SU-DHL-6 (cell line): ENCODE data around the gene GHDC.
A peak's percentile ranks its signal among the peaks of the same experiment; 100 is the strongest.

Source experiments
- H2AFZ ChIP-seq: fragments of 200-600 bp; sonication (generic); 2 replicates; pipeline ENCODE4 v1.6.1; 2014; ENCODE audit warnings: low read depth, mild to moderate bottlenecking, moderate library complexity, mixed read lengths, antibody characterized with exemption, low read length; ENCODE audit not compliant: severe bottlenecking
- H3F3A ChIP-seq: fragments of 200-600 bp; shearing (Covaris generic); 2 replicates; pipeline ENCODE4 v1.6.0; 2016; ENCODE audit warnings: antibody characterized with exemption, mild to moderate bottlenecking; ENCODE audit not compliant: insufficient read depth
- H3K27ac ChIP-seq: fragments of 200-600 bp; sonication (generic); 2 replicates; pipeline ENCODE4 v1.5.1; 2016; ENCODE audit warnings: low read depth, mild to moderate bottlenecking, low read length, moderate library complexity, mixed read lengths
- H3K27me3 ChIP-seq: fragments of 200-600 bp; sonication (generic), shearing (Covaris generic); 2 replicates; pipeline ENCODE4 v1.6.0; 2014; ENCODE audit warnings: mild to moderate bottlenecking, low read length
- H3K36me3 ChIP-seq: fragments of 200-600 bp; sonication (generic); 2 replicates; pipeline ENCODE4 v1.6.1; 2014; ENCODE audit warnings: mild to moderate bottlenecking, low read length, mixed read lengths
- H3K4me2 ChIP-seq: fragments of 300-600, 200-600 bp; shearing (Covaris generic), sonication (generic); 2 replicates; pipeline ENCODE4 v1.6.0; 2014; ENCODE audit warnings: low read length, low read depth, mild to moderate bottlenecking; ENCODE audit not compliant: poor library complexity, severe bottlenecking
- H3K4me3 ChIP-seq: fragments of 200-600 bp; sonication (generic); 2 replicates; pipeline ENCODE4 v1.5.1; 2014; ENCODE audit warnings: antibody characterized with exemption, low read length, mild to moderate bottlenecking, mixed read lengths; ENCODE audit not compliant: insufficient read depth, poor library complexity, severe bottlenecking
- H3K79me2 ChIP-seq: fragments of 200-600 bp; sonication (generic); 2 replicates; pipeline ENCODE4 v1.6.1; 2014; ENCODE audit warnings: mild to moderate bottlenecking, low read length, moderate library complexity; ENCODE audit not compliant: insufficient read depth
- H3K9ac ChIP-seq: fragments of 200-600 bp; sonication (generic); 2 replicates; pipeline ENCODE4 v1.7.0; 2014; ENCODE audit warnings: mild to moderate bottlenecking, low read length
- H3K9me2 ChIP-seq: fragments of 200-600 bp; sonication (generic); replicated peaks from 2 replicates; pipeline ENCODE4 v1.6.1; 2014; ENCODE audit warnings: low read length; ENCODE audit not compliant: insufficient read depth
- H3K9me3 ChIP-seq: fragments of 200-600 bp; sonication (generic); 2 replicates; pipeline ENCODE4 v1.6.1; 2014; ENCODE audit warnings: low read length, mixed read lengths; ENCODE audit not compliant: insufficient read depth
- H4K20me1 ChIP-seq: fragments of 200-600 bp; sonication (generic); 2 replicates; pipeline ENCODE4 v1.6.1; 2014; ENCODE audit warnings: low read depth, mild to moderate bottlenecking, antibody characterized with exemption, low read length, moderate library complexity, mixed read lengths
- EZH2phosphoT487 ChIP-seq: fragments of 200-600 bp; sonication (generic), shearing (Covaris generic); conservative IDR thresholded peaks from 2 replicates; pipeline ENCODE4 v1.6.1; 2018; ENCODE audit warnings: mild to moderate bottlenecking, antibody characterized with exemption, low read length, moderate library complexity, mixed read lengths
- TF ChIP-seq, protein P1 (sequence below): fragments of 200-600 bp; sonication (generic); IDR thresholded peaks from one replicate; pipeline ENCODE4 v1.5.1; 2017; ENCODE audit warnings: antibody characterized with exemption, mild to moderate bottlenecking, low read length, moderate library complexity; ENCODE audit not compliant: insufficient read depth, poor library complexity, severe bottlenecking

GHDC gene

DNA sequence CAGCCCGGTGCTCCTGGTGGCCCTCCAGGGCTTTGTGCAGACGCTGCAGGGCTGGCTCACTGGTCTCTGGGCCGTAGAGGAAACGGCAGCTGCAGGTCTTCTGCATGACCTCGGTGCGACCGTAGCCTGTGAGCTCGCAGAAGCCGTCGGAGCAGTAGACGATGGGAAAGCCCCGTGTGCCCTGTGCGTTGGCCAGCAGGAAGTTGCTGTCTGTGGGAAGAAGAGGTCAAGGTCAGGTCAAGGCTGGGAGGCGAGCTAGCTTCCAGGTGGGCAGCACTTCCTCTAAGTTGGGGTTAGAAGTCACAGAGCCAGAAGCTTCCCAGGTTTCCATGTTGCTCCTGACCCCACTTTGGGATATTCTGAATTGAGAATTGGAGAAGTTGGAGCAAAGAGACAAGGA lies 15.5 kb downstream of the GHDC start:
- no peaks in the 10 kb centered on the region for H3K27me3 ChIP-seq

DNA sequence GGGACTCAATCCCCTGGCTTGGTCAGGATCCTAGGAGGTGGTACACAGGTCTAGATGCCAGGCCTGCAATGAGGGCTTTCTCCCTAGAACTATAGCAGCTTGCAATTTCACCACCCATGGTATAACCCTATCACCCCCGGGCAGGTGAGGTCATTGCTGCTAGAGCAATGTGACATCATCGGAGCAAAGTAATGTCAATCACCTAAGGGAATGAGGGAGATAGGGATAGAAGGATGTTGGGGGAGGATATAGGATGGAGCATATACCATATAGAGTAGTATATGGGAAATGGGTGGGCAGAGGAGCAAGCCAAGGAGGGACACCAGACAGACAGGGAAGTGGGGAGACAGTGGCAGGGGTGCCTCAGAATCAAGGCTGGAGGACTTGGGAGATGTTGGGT lies 16.6 kb downstream of the GHDC start:
- H4K20me1 ChIP-seq, result no peaks in the 10 kb centered on the region
- no peak for TF ChIP-seq EZH2phosphoT487
- TF ChIP-seq, protein P1, sequence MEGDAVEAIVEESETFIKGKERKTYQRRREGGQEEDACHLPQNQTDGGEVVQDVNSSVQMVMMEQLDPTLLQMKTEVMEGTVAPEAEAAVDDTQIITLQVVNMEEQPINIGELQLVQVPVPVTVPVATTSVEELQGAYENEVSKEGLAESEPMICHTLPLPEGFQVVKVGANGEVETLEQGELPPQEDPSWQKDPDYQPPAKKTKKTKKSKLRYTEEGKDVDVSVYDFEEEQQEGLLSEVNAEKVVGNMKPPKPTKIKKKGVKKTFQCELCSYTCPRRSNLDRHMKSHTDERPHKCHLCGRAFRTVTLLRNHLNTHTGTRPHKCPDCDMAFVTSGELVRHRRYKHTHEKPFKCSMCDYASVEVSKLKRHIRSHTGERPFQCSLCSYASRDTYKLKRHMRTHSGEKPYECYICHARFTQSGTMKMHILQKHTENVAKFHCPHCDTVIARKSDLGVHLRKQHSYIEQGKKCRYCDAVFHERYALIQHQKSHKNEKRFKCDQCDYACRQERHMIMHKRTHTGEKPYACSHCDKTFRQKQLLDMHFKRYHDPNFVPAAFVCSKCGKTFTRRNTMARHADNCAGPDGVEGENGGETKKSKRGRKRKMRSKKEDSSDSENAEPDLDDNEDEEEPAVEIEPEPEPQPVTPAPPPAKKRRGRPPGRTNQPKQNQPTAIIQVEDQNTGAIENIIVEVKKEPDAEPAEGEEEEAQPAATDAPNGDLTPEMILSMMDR, result no peak
- H3K9me2 ChIP-seq, result no peaks in the 10 kb centered on the region
- no peaks in the 10 kb centered on the region for H3K27me3 ChIP-seq
- no peaks in the 10 kb centered on the region for H3K36me3 ChIP-seq
- H3K9ac ChIP-seq, result no peak overlapping the region
- H3K27ac ChIP-seq, result no peak overlapping the region
- H3K4me3 ChIP-seq, result no peak overlapping the region
- peaks cover 10% of the 10 kb centered on the region for H3F3A ChIP-seq
- no peaks in the 10 kb centered on the region for H3K79me2 ChIP-seq
- H3K4me2 ChIP-seq, result no peak overlapping the region
- H3K9me3 ChIP-seq, result no peaks in the 10 kb centered on the region
- H2AFZ ChIP-seq, result no peak overlapping the region

More for the DNA sequence above, 15.5 kb downstream of the GHDC start:
- Histone ChIP-seq H3K27ac (peak overlapping the region; percentile 50), H2AFZ (no peak overlapping the region), H3F3A (peaks cover 12% of the 10 kb centered on the region), H3K36me3 (no peaks in the 10 kb centered on the region), H3K9me3 (no peaks in the 10 kb centered on the region), H3K4me3 (no peak overlapping the region), H3K9me2 (no peaks in the 10 kb centered on the region), H3K4me2 (peak overlapping the region; percentile 23), H3K79me2 (no peaks in the 10 kb centered on the region), H4K20me1 (no peaks in the 10 kb centered on the region), H3K9ac (no peak overlapping the region)
- TF ChIP-seq EZH2phosphoT487, result no peak
- TF ChIP-seq, protein P1, result no peak

DNA sequence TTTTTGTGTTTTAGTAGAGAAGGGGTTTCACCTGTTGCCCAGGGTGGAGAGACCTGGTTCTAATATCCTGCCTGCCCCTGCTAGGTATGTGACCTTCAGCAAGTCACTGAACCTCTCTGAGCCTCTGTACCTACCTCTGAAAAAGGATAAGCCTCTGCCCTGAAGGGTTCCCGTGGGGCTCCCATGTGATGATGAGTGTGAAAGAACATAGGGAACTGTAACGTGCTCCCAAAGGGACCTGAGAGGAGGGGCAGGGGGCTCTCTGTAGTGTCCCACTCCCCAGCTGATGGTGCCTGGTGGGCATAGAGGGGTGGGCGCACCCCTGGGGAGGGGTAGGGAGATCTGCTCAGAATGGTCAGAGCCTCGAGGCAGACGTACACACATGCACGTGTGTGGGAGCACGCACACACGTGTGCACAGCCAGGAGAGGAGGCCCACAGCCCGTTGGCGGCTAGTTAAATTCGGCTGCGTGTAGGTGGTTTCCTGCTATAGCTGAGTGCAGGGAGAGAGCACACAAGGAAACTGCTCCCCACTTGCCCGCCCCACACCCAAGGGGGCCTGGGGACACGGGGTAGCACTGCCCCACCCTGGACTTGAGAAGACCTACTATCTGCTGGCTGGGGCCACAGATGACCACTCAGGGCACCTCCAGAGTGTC lies 20.0 kb downstream of the GHDC start:
- H3K9me2 ChIP-seq, result no peaks in the 10 kb centered on the region
- no peak overlapping the region for H3K9ac ChIP-seq
- H3F3A ChIP-seq, result peaks cover 4% of the 10 kb centered on the region
- H3K27me3 ChIP-seq, result no peaks in the 10 kb centered on the region
- no peaks in the 10 kb centered on the region for H3K36me3 ChIP-seq
- no peak overlapping the region for H3K4me3 ChIP-seq
- H4K20me1 ChIP-seq, result no peaks in the 10 kb centered on the region
- H3K9me3 ChIP-seq, result no peaks in the 10 kb centered on the region
- H3K79me2 ChIP-seq, result no peaks in the 10 kb centered on the region
- H3K27ac ChIP-seq, result no peak overlapping the region
- H2AFZ ChIP-seq, result no peak overlapping the region
- no peak overlapping the region for H3K4me2 ChIP-seq
- TF ChIP-seq EZH2phosphoT487, result no peak
- TF ChIP-seq, protein P1, result no peak
